IMR-90 (cell line): ENCODE data around the gene LGALS9. TPM values are rescaled to one million over a fixed set of nuclear protein-coding genes. Genes with fewer than 3 reads are reported as not detected.

ENCODE experiments used
- ATAC-seq: fragments of 200-7000 bp; cut with Tn5 transposase; 2 replicates; pipeline ENCODE4 v1.9.1; 2020; ENCODE audit warnings: low read depth, mild to moderate bottlenecking, moderate library complexity
- BruUV-seq: library from RNA; stranded (reverse); fragments of 400-500 nt; replicated peaks from 2 replicates; lab custom pipeline; 2021; lab: Mats Ljungman, UMichigan
- CTCF ChIA-PET: fragments of 300-600 bp; formaldehyde crosslinking; extraction: SDS; loops from one replicate; lab custom pipeline; 2021; ENCODE audit warnings: antibody characterized with exemption; lab: Yijun Ruan, JAX
- POLR2A ChIA-PET: fragments of 300-600 bp; sonication (Branson Sonifier 250); formaldehyde crosslinking; loops from one replicate; lab custom pipeline; 2022; ENCODE audit warnings: antibody characterized with exemption; ENCODE audit not compliant: unreplicated experiment; lab: Charles Lee
- DNase-seq: peaks from one replicate; pipeline ENCODE4 v3.0.0; 2013
- H2AFZ ChIP-seq: replicated peaks from 2 replicates; pipeline ENCODE3; 2013; ENCODE audit warnings: low read length, mild to moderate bottlenecking; ENCODE audit not compliant: poor library complexity
- H2AK5ac ChIP-seq: 2 replicates; pipeline ENCODE4 v1.6.1; 2013; ENCODE audit warnings: low read depth, low read length, inconsistent platforms
- H2AK9ac ChIP-seq: replicated peaks from 2 replicates; pipeline ENCODE3; 2013; ENCODE audit warnings: mild to moderate bottlenecking, low read depth, low read length, moderate library complexity; ENCODE audit not compliant: poor library complexity
- H2BK120ac ChIP-seq: 2 replicates; pipeline ENCODE4 v1.6.1; 2013; ENCODE audit warnings: low read depth, low read length, inconsistent platforms
- H2BK15ac ChIP-seq: 3 replicates; pipeline ENCODE4 v1.6.1; 2013; ENCODE audit warnings: low read depth, low read length, inconsistent platforms
- H2BK20ac ChIP-seq: 2 replicates; pipeline ENCODE4 v1.6.1; 2013; ENCODE audit warnings: low read depth, mild to moderate bottlenecking, inconsistent platforms, low read length, moderate library complexity
- H2BK5ac ChIP-seq: 2 replicates; pipeline ENCODE4 v1.6.1; 2013; ENCODE audit warnings: mild to moderate bottlenecking, low read depth, low read length, inconsistent platforms; ENCODE audit not compliant: poor library complexity, severe bottlenecking
- H3K14ac ChIP-seq: replicated peaks from 2 replicates; pipeline ENCODE4 v1.6.1; 2013; ENCODE audit warnings: low read depth, low read length, inconsistent platforms
- H3K18ac ChIP-seq: 2 replicates; pipeline ENCODE4 v1.6.1; 2013; ENCODE audit warnings: low read depth, low read length, control low read depth
- H3K23ac ChIP-seq: 2 replicates; pipeline ENCODE4 v1.6.1; 2013; ENCODE audit warnings: low read depth, low read length, inconsistent platforms
- H3K27ac ChIP-seq: 2 replicates; pipeline ENCODE4 v1.5.1; 2013; ENCODE audit warnings: mild to moderate bottlenecking, control low read depth, low read length; ENCODE audit not compliant: insufficient read depth
- H3K27me3 ChIP-seq: 2 replicates; pipeline ENCODE4 v1.6.1; 2013; ENCODE audit warnings: low read length; ENCODE audit not compliant: control insufficient read depth, insufficient read depth
- H3K36me3 ChIP-seq: 2 replicates; pipeline ENCODE4 v1.6.1; 2013; ENCODE audit warnings: low read length, mixed read lengths; ENCODE audit not compliant: control insufficient read depth, insufficient read depth
- H3K4ac ChIP-seq: 2 replicates; pipeline ENCODE4 v1.6.1; 2013; ENCODE audit warnings: low read depth, low read length, inconsistent platforms
- H3K4me1 ChIP-seq: 2 replicates; pipeline ENCODE4 v1.6.1; 2013; ENCODE audit warnings: low read length, mixed read lengths; ENCODE audit not compliant: control insufficient read depth, insufficient read depth
- H3K4me2 ChIP-seq: 2 replicates; pipeline ENCODE4 v1.6.1; 2013; ENCODE audit warnings: low read depth, mild to moderate bottlenecking, control low read depth, low read length, moderate library complexity
- H3K4me3 ChIP-seq: 2 replicates; pipeline ENCODE4 v1.5.1; 2013; ENCODE audit warnings: low read depth, mild to moderate bottlenecking, control low read depth, low read length, moderate library complexity; ENCODE audit not compliant: insufficient read depth
- H3K56ac ChIP-seq: 2 replicates; pipeline ENCODE4 v1.6.1; 2013; ENCODE audit warnings: low read length, inconsistent platforms; ENCODE audit not compliant: insufficient read depth; ENCODE audit errors: extremely low read depth
- H3K79me1 ChIP-seq, 2 experiments: 2 replicates each; pipeline ENCODE4 v1.6.1; 2013; ENCODE audit warnings: low read length in 2 of 2, inconsistent platforms in 1 of 2, low read depth in 1 of 2
- H3K9ac ChIP-seq: 2 replicates; pipeline ENCODE4 v1.6.1; 2013; ENCODE audit warnings: low read depth, low read length, control low read depth
- H3K9me1 ChIP-seq: 2 replicates; pipeline ENCODE4 v1.6.1; 2013; ENCODE audit warnings: low read length, inconsistent platforms; ENCODE audit not compliant: insufficient read depth
- H3K9me3 ChIP-seq: 2 replicates; pipeline ENCODE4 v1.6.1; 2013; ENCODE audit warnings: low read length; ENCODE audit not compliant: control insufficient read depth, insufficient read depth
- H4K20me1 ChIP-seq: 2 replicates; pipeline ENCODE4 v1.6.1; 2013; ENCODE audit warnings: low read length, inconsistent platforms; ENCODE audit not compliant: insufficient read depth
- H4K5ac ChIP-seq: 2 replicates; pipeline ENCODE4 v1.6.1; 2013; ENCODE audit warnings: mild to moderate bottlenecking, low read depth, low read length, control low read depth
- H4K8ac ChIP-seq, 2 experiments: 2 replicates each; pipeline ENCODE4 v1.6.1; 2013; ENCODE audit warnings: low read depth in 2 of 2, low read length in 2 of 2, control low read depth in 1 of 2, inconsistent platforms in 1 of 2
- H4K91ac ChIP-seq: 2 replicates; pipeline ENCODE4 v1.6.1; 2013; ENCODE audit warnings: low read depth, low read length, inconsistent platforms; ENCODE audit not compliant: insufficient read depth
- ELK1 ChIP-seq: fragments of 150-350 bp; IDR thresholded peaks from 2 replicates; pipeline ENCODE4 v1.6.1; 2016; ENCODE audit warnings: low read depth, mild to moderate bottlenecking, low read length, moderate library complexity, borderline replicate concordance
- MAZ ChIP-seq: IDR thresholded peaks from 2 replicates; pipeline ENCODE4 v1.6.1; 2012; ENCODE audit warnings: low read depth, mild to moderate bottlenecking, low read length, improper control_type of control experiment, moderate library complexity, borderline replicate concordance
- MXI1 ChIP-seq: IDR thresholded peaks from 2 replicates; pipeline ENCODE4 v1.6.1; 2012; ENCODE audit warnings: low read depth, mild to moderate bottlenecking, low read length, moderate library complexity, borderline replicate concordance
- NFE2L2 ChIP-seq: fragments of 150-350 bp; IDR thresholded peaks from 2 replicates; pipeline ENCODE4 v1.6.1; 2016; ENCODE audit warnings: low read depth, mild to moderate bottlenecking, low read length
- RAD21 ChIP-seq: IDR thresholded peaks from 2 replicates; pipeline ENCODE4 v1.6.1; 2012; ENCODE audit warnings: low read length, improper control_type of control experiment
- USF2 ChIP-seq: fragments of 150-350 bp; IDR thresholded peaks from 2 replicates; pipeline ENCODE4 v1.6.1; 2017; ENCODE audit warnings: mild to moderate bottlenecking, antibody characterized with exemption, low read length, low read depth
- WGBS, 2 experiments: methylation state at CpG; one replicate each; pipeline versions ENCODE4 v1.1.5 to v1.1.7; 2013; ENCODE audit warnings: missing lambda C conversion rate in 2 of 2; ENCODE audit not compliant: insufficient read length in 1 of 2; ENCODE audit errors: extremely low coverage in 2 of 2; 5-methylcytosine and 5-hydroxymethylcytosine counted together
- dilution Hi-C: fragments of 300-500 bp; cut with HindIII; formaldehyde crosslinking; loops from one replicate; pipeline ENCODE4 v1.14.3; 2018; ENCODE audit warnings: low sequenced_read_pairs; ENCODE audit not compliant: unreplicated experiment
- in situ Hi-C: fragments of 300-500 bp; cut with MboI; formaldehyde crosslinking; loops from 3 replicates; pipeline ENCODE4 v1.14.3; 2019; ENCODE audit warnings: low sequenced_read_pairs, inconsistent platforms, mixed read lengths
- intact Hi-C: fragments of 100-400 bp; cut with micrococcal nuclease; formaldehyde crosslinking; loops from 2 replicates; pipeline ENCODE4 v1.10.0; 2022
- polyA plus RNA-seq, 3 experiments: library from polyadenylated mRNA; depleted of rRNA; stranded (reverse); fragments of >200 nt; gene quantifications; 2 replicates each; pipeline ENCODE4 v1.2.3, GENCODE V29; 2012; ENCODE audit warnings: low replicate concordance in 1 of 3
- total RNA-seq: library from RNA; depleted of rRNA; stranded (reverse); fragments of >200 nt; gene quantifications from 2 replicates; pipeline ENCODE4 v1.2.3, GENCODE V29; 2012

LGALS9 gene
- total and polyA plus RNA-seq, 2 of the 4 experiments (the other 2 are of a cell fraction): 0.54 to 2.5 TPM

GRCh38 chr17:27633312-27634025, 2.5 kb downstream of the LGALS9 start:
- no peak overlapping the region for H2BK20ac ChIP-seq
- H3K27me3 ChIP-seq: no peaks in the 10 kb centered on the region
- H2BK120ac ChIP-seq: no peak overlapping the region
- H2AK5ac ChIP-seq: no peak overlapping the region; the same call in 1 of the 2 replicates
- H2AFZ ChIP-seq: peak overlapping the region; percentile 51
- H3K9me1 ChIP-seq: peaks cover 10% of the 10 kb centered on the region
- H3K36me3 ChIP-seq: peaks cover 5% of the 10 kb centered on the region; the same call in 1 of the 2 replicates
- no peaks in the 10 kb centered on the region for H4K20me1 ChIP-seq
- intact Hi-C loops (no loop called here), in situ Hi-C loops (loop anchor here (10.0 kb wide), 2 partner anchors 59 to 399 kb away; no protein-coding TSS in a partner anchor), dilution Hi-C loops (no loop called here)
- H2BK5ac ChIP-seq: no peak overlapping the region
- H4K91ac ChIP-seq: no peak overlapping the region
- H3K79me1 ChIP-seq: no peaks in the 10 kb centered on the region
- peak overlapping the region; percentile 28 for H2AK9ac ChIP-seq
- ChIA-PET POLR2A (no interaction called here), CTCF (no interaction called here)
- H3K4me1 ChIP-seq: peaks cover 10% of the 10 kb centered on the region
- H3K4ac ChIP-seq: no peak overlapping the region; the same call in 1 of the 2 replicates
- no peak overlapping the region for H4K5ac ChIP-seq
- H3K4me3 ChIP-seq: no peak overlapping the region
- H3K9ac ChIP-seq: no peak overlapping the region
- H3K9me3 ChIP-seq: no peaks in the 10 kb centered on the region
- TF ChIP-seq NFE2L2: peak; percentile 33; the same call in 1 of the 2 replicates
- TF ChIP-seq MXI1: no peak
- no peak for TF ChIP-seq ELK1
- TF ChIP-seq USF2: no peak
- no peak for TF ChIP-seq RAD21
- TF ChIP-seq MAZ: no peak
- BruUV-seq: no TSS peak
- no peak overlapping the region for H2BK15ac ChIP-seq
- H4K8ac ChIP-seq: peak overlapping the region in 1 of 2 experiments; percentile 17; a peak in 1 of 4 replicates
- DNase-seq: peak; percentile 12
- 59% methylated on average over 11 of the region's 14 CpGs; no CpG with 5 or more reads in 1 of the 2 experiments for WGBS, 2 experiments
- no peak overlapping the region for H3K56ac ChIP-seq
- H3K18ac ChIP-seq: no peak overlapping the region
- H3K27ac ChIP-seq: no peak overlapping the region
- 0 out of 2 replicates have a peak overlapping the region, but pooled peaks have one; percentile 20 for H3K23ac ChIP-seq
- peak; percentile 4 for ATAC-seq
- H3K4me2 ChIP-seq: no peak overlapping the region
- 0 out of 2 replicates have a peak overlapping the region, but pooled peaks have one; percentile 23 for H3K14ac ChIP-seq
